ENCODE measurements around the gene ELOVL5.

Gene ELOVL5

DNA sequence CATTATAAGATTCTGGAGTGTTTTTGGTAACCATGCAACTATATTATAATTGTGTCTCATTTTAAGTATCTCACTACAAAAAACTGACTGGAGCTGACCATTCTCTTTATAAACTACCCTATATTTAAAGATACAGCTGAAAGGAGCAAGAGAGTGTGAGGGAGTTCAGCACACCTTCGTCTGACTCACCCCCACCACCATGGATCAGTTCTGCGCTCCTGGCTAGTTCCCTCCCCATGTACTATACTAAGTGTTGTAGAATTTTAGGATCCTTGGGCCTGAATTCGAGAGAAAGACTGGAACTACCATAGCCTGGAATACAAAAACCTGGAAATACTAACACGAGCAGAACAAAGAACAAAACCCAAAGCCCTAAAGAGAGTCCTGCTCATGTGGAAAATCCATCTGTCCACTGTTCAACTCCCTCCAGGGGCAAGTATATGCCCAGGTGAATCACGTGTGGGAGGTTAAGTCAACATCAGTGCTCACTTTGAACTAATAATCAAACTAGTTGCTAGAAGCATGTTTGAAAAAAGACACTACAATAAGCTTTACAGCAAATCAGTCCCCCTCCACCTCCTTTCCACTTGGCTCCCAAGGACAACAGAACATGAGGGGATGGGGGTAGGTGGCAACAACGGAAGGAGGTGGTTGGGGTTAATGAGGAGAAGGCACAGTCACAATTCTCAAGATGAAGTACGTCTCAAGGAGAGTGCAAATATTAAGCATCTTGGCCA, 46.8 kb downstream of the ELOVL5 start:
- DNase-seq, result no peak

DNA sequence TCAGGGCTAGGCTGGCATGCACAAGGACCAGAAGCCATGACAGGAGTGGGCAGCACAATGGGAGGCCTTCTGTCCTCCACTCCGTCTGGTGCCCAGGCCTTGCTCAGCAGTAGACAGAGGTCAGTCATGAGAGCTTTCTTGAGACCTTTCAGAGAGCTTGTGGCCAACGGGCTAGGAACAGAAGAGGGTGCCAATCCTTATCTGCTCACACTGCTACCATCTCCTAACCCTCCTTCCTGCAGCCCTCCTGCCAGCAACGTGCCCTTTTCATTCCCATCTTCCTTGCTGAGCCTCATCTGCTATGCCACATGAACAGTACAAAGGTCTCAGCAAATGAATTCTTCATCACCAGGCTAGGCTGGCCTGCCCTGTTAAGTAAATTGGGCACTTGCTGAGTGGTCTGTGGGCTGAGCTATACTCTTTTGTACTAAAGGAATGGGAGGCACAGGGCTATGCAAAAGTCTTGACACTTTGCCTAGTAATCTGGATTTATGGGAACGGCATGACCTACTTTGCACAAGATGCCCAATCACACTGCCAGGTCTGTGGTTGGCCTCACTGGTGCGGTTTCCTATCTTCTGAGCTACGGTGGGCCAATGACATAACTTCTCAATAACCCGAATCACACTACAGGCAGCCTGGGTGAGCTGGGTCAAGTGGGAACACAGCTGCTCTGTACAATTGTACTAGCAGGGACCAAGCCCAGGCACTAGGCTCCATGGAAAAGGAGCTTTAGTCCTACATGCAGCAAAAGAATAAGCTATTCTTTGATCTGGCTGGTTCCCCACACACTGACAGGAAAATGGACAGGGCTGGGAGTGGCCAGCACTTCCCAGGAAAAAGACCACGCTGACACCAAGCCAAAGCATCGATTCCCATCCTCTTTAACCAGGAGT, 47.8 kb downstream of the ELOVL5 start:
- DNase-seq, result no peak

DNA sequence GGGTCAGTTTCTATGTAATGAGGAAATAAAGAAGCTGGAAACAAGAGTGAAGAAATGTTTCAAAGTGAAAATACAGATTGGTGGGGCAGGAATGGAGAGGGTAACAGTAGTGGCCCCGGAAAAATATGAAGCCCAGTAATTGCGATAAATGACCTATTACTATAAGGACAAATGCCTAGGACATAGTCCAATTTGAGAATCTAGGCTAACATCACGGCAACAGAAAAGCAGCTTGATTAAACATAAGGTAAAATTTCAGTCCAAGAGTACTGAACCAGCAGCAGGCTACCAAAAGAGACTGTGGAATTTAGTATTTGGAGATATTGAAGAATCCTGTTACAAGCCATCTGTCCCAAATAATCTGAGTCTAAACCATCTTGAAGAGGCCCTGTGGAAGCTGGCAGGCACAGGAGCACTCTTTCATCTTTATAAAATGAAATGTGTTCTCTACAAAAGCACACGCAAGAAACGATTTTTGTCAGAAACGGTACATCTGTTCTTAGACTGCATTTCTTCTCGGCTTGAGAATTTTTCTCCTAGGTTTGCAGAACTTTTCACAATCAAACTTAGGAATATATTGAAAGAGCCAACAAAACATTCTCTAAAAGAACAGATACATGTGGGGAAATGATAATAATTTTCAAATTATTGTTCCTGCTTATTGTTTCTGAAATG, 49.3 kb downstream of the ELOVL5 start:
- no peak for DNase-seq

DNA sequence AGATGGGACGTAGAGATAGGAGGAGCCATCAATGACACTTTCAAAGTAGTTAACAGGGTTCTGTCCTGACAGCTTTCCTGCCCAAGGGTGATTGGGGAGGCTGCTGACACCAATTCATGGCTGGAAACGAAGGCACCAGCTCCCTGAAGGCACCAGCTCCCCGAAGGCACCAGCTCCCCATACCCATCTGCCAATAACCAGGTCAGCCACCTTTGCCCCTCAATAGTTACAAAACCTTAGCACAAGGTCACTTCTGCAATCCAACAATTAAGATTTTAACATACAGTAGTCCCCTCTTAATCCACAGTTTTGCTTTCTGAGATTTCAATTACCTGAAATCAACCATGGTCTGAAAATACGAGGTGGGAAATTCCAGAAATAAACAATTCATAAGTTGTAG, 51.7 kb downstream of the ELOVL5 start:
- no peak for DNase-seq

DNA sequence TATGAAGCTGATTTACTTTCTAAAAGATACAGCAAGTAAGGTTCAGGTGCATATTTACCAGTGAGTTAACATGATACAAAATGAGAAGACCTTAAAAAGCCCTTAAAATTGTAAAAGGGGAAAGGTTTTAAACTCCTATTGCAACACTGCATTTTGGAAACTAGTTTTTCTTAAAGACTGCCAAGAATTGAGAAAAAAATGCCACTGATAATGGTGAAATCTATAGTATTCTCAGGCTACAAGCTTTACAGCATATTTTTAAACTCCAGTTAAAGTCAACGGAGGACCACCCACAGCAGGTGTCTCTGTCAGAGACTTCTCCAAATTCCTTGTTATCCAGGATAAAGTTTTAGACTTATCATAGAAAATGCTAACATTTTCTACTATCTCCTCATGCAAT, 53.6 kb downstream of the ELOVL5 start:
- no peak for DNase-seq

DNA sequence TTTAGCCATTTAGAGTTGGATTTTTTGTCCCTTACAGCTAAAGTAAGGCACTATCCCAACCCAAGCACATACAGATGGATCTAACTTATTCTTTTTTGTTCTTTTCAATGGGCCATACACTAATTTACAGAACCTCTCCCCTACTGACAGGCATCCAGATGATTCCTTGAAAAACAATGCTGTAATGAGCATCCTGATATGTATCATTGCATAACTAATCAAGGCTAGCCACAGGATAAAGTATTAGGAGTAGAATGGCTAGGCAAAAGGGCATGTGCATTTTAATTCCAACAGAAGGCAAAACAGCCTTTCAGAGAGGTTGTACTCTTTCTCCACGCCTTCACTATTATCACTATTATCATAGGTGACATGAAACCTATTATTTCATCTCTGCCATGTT, 54.1 kb downstream of the ELOVL5 start:
- DNase-seq, result no peak

DNA sequence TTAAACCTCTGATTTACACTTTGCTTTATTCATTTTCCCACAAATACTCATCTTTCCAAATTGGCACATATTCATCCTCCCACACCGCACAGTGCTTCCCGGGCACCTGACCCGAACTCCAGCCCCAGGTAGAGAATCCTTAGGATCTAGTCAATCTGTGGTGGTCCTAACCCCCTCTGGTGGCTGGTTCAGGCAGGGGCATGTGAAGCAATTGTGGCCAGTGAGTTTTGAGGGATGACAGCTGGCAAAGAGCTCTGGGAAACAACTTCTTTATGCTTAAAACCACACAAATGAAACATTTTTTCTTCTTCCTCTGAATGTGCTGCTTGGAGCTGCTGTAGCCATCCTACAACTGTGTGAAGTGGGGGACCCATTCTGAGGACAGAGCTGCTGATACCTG, 54.7 kb downstream of the ELOVL5 start:
- DNase-seq, result no peak

DNA sequence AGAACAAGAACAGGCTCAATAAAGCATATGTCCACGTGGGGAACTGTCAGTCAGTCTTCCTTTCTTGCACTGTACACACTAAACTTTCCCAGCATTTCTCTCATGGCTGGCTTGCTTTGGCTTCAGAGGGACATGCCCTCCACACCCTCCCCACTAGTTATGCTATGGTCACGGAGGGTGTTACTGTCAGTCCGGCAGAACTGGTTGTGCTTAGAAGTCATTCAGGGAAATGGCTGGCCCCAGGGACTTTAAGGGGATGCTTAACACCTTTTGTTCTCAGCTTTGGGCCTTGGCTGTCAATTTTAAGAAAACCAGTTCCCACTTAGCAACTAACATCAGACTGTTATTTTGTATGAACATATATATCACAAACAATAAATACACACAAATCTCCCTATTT, 55.1 kb downstream of the ELOVL5 start:
- DNase-seq, result no peak

DNA sequence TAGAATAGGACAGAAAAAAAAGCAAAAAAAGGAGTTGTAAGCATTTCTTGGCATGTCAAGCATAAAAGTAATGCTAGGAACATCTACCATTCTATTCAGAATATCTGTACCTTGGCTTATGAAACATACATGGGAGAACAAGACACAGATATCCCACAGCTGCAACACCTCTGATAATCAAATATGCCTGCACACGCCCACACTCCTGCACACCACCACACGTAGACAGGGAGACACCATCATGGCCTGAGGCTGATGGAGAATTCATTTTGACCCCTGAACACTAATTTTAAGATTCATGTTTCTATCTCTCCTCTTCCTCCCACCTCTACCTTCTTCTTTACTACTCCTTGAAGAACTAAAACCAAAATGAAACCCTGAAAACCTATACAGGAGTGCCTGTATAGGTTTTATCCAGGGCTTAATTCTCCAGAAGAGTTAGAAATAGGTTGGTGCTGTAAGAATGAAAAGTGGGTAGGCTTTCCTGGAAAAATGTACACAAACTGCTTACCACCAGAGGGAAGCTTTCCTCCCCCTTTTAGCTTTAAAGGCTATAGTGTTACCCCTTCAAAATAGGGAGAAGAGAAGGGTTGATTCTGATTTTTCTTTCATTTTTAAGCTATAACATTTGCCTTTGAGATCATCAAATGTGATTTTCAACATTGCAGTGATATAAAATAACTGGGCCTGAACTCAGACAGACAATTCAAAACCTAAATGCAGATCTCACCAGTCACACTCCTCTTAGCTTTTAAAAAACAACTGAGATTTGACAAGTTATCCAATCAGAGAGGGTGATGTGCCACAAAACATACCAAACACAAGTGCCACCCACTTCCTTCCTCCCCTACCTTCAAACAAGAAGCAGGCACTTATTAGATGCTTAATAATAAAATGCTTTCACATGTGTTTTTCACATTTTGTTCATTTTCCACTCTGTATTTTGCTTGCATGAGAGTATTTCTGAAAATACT, 57.9 kb downstream of the ELOVL5 start:
- no peak for DNase-seq

DNA sequence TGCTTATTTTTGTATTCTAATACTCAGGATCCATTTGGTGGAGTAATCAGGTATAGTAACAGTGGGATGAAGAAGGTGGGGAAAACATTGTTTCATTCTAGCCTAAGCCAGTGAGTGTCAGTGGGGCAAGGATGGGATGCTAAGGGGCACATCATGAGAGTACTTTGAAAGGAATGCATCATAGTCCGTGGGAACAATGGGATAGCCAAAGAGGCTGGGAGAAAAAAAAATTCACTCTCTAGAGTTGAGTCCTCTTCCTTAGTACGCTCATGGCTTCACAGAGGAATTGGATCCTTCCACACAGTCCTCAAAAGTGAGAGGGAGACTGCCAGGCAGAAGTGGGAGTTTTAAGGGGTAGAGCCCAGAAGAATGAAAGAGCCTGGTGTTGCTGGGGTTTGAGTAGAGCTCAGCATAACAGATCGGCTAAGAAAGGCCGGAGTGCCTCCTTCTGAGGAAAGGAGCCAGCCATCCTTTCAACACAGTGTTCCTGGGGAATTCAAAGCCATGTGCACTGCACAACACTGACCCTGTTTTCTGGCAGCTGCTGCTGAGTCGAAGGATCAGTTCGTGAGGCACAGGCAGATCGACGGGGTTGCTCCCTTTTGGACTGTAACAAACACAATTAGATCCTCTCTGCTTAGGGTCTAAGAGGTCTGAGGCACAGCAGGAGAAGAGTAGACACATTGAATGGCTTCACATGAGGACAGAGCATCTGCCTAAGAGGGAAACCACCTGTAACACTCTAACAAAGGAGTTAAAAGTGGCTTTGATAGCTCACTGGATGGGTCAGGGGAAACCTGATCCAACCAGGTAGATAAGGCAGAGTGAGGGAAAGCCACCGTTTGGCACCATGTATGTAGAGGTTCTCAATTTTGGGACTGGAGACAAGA, 61.2 kb downstream of the ELOVL5 start:
- no peak for DNase-seq

DNA sequence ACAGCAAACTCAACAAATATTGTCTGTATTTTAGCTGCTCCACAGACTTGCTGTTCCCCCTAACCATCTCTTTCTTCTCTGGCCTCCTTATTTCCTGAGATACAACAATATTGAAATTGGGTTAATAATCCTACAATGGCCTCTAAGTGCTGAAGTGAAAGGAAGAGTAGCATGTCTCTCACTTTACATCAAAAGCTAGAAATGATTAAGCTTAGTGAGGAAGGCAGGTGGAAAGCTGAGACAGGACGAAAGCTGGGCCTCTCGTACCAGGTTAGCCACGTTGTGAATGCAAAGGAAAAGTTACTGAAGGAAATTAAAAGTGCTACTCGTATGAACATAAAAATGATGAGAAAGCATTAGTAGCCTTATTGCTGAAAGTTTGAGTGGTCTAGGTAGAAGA, 63.8 kb downstream of the ELOVL5 start:
- DNase-seq, result no peak

DNA sequence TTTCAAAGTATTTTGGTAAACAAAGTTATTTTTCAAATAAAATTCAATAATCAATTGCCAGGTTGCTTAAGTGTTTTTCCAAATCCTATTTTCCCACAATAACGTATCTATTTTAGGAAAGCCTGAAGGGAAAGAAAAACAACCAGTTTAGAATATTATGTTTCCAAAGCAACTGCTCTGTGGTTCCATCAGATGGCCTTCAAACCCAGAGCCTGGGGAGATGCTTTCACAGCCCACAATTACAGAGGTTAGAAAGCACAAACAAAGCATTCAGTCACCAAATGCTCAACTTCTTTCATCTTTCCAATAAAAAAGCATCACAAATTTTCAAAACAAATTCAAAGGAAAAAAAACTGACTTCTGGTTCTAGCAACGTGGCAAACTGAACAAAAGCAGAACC, 66.0 kb downstream of the ELOVL5 start:
- DNase-seq, result no peak

DNA sequence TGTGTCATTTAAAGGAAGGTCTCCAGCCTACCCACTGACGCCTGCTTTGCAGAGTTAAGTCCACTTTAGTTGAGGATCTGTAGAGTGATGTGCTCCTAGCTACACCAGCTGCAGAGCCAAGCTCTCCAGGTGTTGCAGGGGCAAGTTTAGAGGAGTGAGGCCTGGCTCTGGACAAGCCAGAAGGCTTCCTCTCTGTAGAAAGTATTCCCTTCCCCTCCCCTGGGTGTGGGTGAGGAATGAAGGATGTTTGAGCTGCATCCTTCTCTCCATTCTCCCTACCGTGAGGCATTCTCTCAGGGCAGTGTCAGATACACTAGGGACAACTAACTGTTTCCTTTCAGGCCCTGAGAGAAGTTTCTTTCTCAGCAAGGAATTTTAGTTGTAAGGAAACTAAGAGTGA, 66.5 kb downstream of the ELOVL5 start:
- DNase-seq, result no peak

DNA sequence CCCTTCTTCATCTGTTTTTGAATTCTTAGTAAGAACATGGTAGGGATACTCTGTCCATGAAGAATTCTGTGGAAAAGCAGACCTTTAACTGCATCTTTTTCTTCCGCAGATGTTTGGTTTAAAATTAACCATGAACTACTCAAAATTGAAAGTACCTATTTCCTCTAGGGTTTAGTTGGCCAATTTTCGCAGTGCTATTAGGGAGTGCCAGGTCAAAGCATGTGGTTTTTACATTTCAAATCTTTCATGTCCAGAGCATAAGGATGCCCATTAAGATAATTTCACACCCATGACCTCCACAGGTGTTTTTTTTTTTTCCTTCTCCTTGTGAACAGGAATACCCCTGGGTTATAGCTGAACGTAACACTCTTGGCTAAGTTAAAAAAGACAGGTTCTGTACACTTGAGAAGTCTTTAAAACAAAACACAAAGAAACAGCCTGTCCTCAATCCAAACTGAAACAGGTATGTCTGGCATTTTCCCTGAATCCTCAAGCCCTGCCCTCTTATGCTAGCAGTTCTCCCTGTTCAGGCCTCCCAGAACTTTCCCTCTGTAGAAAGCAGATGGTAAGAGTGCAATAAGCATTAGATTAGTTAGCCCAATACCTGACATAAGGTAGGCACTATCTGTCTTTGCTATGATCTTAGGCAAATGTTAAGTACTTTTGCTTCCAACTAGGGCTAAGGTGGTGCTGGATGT, 67.1 kb downstream of the ELOVL5 start:
- DNase-seq, result no peak

DNA sequence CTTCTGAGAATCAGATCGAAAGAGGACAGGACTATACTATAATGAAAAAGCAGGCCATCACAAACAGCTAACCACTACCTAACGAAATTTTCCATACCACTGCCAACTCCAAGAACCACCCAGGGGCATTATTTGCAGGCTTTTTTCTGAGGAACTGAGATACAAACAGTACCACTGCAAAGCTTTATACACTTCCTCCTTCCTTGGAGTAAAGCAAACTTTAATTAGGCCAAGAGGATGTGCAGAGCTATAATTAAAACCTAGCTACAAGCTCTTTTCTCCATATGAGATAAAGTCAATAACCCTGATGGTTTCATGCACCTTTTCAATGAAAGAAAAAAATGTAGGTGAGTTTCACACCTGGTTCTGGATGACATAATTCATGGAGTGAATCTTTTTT, 68.5 kb downstream of the ELOVL5 start:
- DNase-seq, result no peak

DNA sequence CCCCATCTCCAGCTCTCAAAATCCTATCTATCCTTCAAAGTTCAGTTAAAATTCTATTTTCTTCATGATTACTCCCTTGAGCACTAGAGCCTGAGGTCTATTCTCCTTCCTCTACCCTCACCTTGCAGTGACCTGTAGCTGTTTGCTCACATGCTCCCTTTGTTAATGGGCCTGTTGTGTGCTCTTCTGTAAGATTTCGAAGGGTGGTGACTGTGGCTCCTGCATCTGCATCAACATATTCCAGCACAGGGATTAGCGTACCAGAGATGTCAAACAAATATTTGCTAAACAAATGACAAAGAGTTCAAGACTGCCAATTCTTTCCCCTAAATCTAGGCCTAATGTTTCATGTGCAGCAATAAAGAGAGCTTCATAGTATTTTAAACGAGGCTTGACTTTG, 69.5 kb downstream of the ELOVL5 start:
- no peak for DNase-seq

DNA sequence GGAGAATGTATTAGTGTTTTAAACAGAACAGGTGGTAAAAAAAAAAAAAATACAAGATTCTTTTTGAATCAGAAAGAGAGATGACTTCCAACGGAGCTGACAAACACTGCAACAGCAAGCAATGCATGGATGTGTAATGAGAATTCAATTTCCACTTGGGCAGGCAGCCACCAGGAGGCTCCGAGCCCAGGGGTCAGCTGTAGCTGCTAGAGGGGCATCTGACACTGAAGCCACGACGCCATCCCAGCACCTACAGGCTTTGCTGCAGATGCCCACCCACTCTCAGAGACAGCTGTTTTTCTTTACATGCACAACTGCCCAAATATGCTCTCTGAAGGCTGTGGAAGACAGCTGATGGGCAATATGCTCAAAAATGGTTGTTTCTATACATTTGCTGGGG, 75.4 kb downstream of the ELOVL5 start:
- no peak for DNase-seq

DNA sequence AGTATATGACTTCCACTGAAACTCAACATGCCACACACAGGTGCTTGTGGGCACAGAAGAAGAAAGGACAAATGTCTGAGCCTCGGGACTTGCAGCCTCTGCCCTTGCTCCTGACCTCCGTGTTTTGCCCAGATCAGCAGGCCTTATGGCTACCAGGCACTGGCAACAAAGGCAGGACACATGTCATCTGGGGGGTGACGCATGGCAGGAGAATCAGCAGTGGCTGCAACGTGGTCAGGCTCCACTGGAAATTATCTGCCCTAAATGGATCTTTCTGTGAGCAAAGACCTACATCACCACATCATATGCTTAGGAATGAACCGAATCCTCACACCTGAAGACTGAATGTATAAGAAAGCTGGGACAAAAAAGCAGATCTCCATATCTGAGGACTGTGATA, 78.9 kb downstream of the ELOVL5 start:
- no peak for DNase-seq

DNA sequence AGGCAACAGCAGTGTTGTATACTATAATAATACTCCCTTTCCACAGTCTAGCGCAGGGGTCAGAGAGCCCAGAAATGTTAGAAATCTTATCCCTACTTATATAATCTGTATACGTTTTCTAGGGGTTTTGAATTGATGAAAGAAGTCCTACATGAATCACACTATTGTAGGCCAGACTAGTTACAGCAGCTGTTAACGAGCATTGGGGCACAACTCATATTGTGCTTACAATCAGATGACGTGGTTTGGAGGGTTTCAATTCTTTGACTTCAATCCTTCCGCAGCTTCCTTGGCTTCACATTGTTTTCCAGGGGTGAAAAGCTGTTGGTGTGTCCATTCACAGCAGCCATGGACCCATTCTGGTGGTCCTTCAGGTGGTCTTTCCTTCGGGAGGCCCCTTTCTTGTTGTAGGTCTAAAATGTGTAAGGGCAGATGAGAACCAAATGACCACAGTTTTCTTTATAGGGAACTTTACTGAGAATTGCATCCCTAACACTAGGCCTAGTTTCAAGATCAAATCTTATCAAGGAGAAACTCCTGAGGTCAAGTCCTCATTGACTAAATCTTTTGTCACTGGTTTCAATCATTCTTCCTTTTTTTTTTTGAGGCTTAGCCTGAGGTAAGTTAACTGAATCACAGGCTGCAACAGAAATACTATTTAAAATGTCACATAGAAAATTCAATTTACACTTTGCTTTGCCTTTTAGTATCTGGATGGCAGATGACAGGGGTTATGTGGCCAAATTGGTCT, 79.7 kb downstream of the ELOVL5 start:
- no peak for DNase-seq

DNA sequence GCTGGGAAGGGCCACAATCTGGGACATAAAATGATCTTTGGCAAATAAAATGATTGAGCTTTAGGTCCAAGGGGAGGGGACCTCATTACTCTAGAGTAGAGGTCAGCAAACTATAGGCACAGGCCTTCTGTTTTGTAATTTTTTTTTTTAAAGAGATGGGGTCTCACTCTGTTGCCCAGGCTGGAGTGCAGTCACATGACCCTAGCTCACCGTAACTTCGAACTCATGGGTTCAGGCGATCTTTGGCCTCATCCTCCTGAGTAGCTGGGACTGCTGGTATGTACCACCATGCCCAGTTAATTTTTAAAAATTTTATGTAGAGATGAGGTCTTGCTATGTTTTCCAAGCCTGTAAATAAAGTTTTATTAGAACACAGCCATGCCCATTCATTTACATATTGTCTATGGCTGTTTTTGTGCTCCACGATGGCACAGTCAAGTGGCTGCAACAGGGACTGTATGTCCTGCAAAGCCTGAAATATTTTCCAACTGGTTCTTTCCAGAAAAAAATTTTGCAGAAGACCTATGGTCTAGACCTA, 82.1 kb downstream of the ELOVL5 start:
- DNase-seq, result no peak
